Neural crest cell (in vitro differentiated cells): Measurements from ENCODE around the gene SEC63. TPM values are rescaled to one million over a fixed set of nuclear protein-coding genes. Genes with fewer than 3 reads are reported as not detected.
"Not testable (repeated sequence)": the region's sequence is repeated elsewhere in the genome, so short reads cannot be mapped to it uniquely, and the experiment has no call there.

Experiments
- DNase-seq: peaks from one replicate; pipeline ENCODE4 v3.0.0; 2021; ENCODE audit warnings: low read depth, mixed read lengths, low spot score
- H3K27ac Mint-ChIP-seq: one replicate; pipeline ENCODE4 v1.8.0; 2021; ENCODE audit warnings: mild to moderate bottlenecking, mixed read lengths; ENCODE audit not compliant: unreplicated experiment
- H3K27me3 Mint-ChIP-seq: 2 replicates; pipeline ENCODE4 v1.8.0; 2021; ENCODE audit warnings: low read depth, mild to moderate bottlenecking, mixed read lengths
- H3K36me3 Mint-ChIP-seq: 2 replicates; pipeline ENCODE4 v1.8.0; 2021; ENCODE audit warnings: low read depth, mild to moderate bottlenecking, mixed read lengths
- H3K4me1 Mint-ChIP-seq: 2 replicates; pipeline ENCODE4 v1.8.0; 2021; ENCODE audit warnings: mixed read lengths
- H3K4me3 Mint-ChIP-seq: one replicate; pipeline ENCODE4 v1.8.0; 2021; ENCODE audit warnings: mild to moderate bottlenecking, mixed read lengths
- H3K9me3 Mint-ChIP-seq: 2 replicates; pipeline ENCODE4 v1.8.0; 2021; ENCODE audit warnings: mixed read lengths
- CTCF ChIP-seq: fragments of 200-600 bp; sonication (generic); conservative IDR thresholded peaks from 2 replicates; pipeline ENCODE4 v1.5.0; 2021; ENCODE audit warnings: antibody characterized with exemption, mild to moderate bottlenecking
- total RNA-seq: library from RNA; stranded (reverse); gene quantifications from 2 replicates; pipeline ENCODE4 v1.2.1, GENCODE V29; 2021

Gene SEC63
- total RNA-seq, 1 donor from 2014 or later: 109 TPM

GRCh38 chr6:107911692-107912091 lies 46.3 kb downstream of the SEC63 start:
- H3K9me3 Mint-ChIP-seq: peaks cover 10% of the 10 kb centered on the region
- no peak overlapping the region for H3K4me3 Mint-ChIP-seq
- no peak for DNase-seq
- no peak for TF ChIP-seq CTCF
- H3K27ac Mint-ChIP-seq: no peak overlapping the region
- no peaks in the 10 kb centered on the region for H3K4me1 Mint-ChIP-seq
- no peaks in the 10 kb centered on the region for H3K27me3 Mint-ChIP-seq
- peaks cover 48% of the 10 kb centered on the region for H3K36me3 Mint-ChIP-seq

- Mint-ChIP-seq H3K27me3 (no peaks in the 10 kb centered on the region), H3K4me1 (no peaks in the 10 kb centered on the region), H3K9me3 (peaks cover 7% of the 10 kb centered on the region), H3K4me3 (no peak overlapping the region), H3K27ac (no peak overlapping the region), H3K36me3 (peaks cover 60% of the 10 kb centered on the region)
- no peak for TF ChIP-seq CTCF
- DNase-seq: no peak
Measured at GRCh38 chr6:107894809-107895396, 63.1 kb downstream of the SEC63 start.

GRCh38 chr6:107890431-107890830 lies 67.6 kb downstream of the SEC63 start:
- Mint-ChIP-seq H3K36me3 (peaks cover 84% of the 10 kb centered on the region), H3K9me3 (peaks cover 26% of the 10 kb centered on the region)
- not testable (repeated sequence) for H3K4me1 Mint-ChIP-seq, DNase-seq, H3K27me3 Mint-ChIP-seq, H3K4me3 Mint-ChIP-seq, H3K27ac Mint-ChIP-seq

- peaks cover 20% of the 10 kb centered on the region for H3K4me1 Mint-ChIP-seq
- not testable (repeated sequence) for DNase-seq, H3K27ac Mint-ChIP-seq, H3K4me3 Mint-ChIP-seq, H3K27me3 Mint-ChIP-seq
- H3K9me3 Mint-ChIP-seq: peaks cover 24% of the 10 kb centered on the region
- H3K36me3 Mint-ChIP-seq: peaks cover 50% of the 10 kb centered on the region
Measured at GRCh38 chr6:107885950-107886349, 72.1 kb downstream of the SEC63 start.

- peaks cover 15% of the 10 kb centered on the region for H3K36me3 Mint-ChIP-seq
- H3K9me3 Mint-ChIP-seq: no peaks in the 10 kb centered on the region
- no peaks in the 10 kb centered on the region for H3K27me3 Mint-ChIP-seq
- H3K4me3 Mint-ChIP-seq: no peak overlapping the region
- DNase-seq: no peak
- H3K27ac Mint-ChIP-seq: peak overlapping the region; percentile 21
- no peak for TF ChIP-seq CTCF
- peaks cover 20% of the 10 kb centered on the region for H3K4me1 Mint-ChIP-seq
Measured at GRCh38 chr6:107879941-107880340, 78.1 kb downstream of the SEC63 start.

GRCh38 chr6:107877968-107878367 lies 80.0 kb downstream of the SEC63 start:
- H3K27ac Mint-ChIP-seq: no peak overlapping the region
- peaks cover 17% of the 10 kb centered on the region for H3K4me1 Mint-ChIP-seq
- no peaks in the 10 kb centered on the region for H3K9me3 Mint-ChIP-seq
- H3K36me3 Mint-ChIP-seq: peaks cover 16% of the 10 kb centered on the region
- H3K27me3 Mint-ChIP-seq: no peaks in the 10 kb centered on the region
- TF ChIP-seq CTCF: no peak
- no peak for DNase-seq
- H3K4me3 Mint-ChIP-seq: no peak overlapping the region
